ENCODE data around the gene TEX11.
"Not testable (repeated sequence)": the region's sequence is repeated elsewhere in the genome, so short reads cannot be mapped to it uniquely, and the experiment has no call there.

The TEX11 gene

DNA sequence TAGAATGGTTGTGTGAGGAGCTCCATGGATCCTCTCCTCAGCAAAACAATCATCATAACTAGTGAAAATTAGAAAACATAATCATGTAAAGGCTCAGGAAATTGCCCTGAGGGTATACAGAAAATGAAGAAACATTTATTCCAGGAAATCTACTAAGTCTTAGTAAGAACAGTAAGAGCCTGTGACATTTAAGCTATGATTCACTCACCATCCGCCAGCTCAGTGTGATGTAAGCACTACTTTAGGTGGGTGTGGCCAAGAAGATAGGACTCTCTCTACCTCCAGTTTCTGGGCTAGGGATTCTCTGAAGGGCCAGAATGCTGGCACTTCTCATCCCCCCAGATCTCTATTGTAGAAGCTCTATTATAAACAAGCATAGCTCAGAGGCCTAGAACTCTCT, 316.4 kb downstream of the TEX11 start:
- no peak for DNase-seq (ENCODE audit: low read depth in 2 of 2)

DNA sequence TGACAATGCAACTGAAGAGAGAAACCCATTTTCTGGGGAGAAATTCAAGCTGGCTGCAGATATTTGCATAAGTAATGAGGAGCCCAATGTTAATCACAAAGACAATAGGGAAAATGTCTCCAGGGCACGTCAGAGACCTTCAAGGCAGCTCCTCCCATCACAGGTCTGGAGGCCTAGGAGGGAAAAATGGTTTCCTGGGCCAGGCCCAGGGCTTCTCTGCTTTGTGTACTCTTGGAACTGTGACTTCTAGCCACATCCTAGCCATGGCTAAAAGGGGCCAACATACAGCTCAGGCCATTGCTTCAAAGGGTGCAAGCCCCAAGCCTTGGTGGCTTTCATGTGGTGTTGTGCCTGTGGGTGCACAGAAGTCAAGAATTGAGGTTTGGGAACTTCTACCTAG, 321.4 kb downstream of the TEX11 start:
- DNase-seq (ENCODE audit: low read depth in 2 of 2), result not testable (repeated sequence)

DNA sequence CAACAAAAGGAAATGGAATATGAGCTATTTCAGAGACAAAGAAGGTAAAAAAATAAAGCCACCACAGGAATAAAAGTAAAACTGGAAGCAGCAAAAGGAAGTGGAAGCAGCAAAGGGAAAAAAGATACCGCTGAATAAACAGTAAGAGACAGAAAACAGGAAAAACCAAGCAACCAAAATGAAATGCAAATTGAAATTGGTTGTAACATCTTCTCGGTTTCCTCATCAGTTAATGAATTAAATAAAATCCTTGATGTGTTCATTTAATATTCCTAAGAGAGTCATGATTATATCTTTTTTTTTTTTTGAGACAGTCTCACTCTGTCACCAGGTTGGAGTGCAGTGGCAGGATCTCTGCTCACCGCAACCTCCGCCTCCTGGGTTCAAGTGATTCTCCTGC, 331.1 kb downstream of the TEX11 start:
- no peak for DNase-seq (ENCODE audit: low read depth in 2 of 2)

DNA sequence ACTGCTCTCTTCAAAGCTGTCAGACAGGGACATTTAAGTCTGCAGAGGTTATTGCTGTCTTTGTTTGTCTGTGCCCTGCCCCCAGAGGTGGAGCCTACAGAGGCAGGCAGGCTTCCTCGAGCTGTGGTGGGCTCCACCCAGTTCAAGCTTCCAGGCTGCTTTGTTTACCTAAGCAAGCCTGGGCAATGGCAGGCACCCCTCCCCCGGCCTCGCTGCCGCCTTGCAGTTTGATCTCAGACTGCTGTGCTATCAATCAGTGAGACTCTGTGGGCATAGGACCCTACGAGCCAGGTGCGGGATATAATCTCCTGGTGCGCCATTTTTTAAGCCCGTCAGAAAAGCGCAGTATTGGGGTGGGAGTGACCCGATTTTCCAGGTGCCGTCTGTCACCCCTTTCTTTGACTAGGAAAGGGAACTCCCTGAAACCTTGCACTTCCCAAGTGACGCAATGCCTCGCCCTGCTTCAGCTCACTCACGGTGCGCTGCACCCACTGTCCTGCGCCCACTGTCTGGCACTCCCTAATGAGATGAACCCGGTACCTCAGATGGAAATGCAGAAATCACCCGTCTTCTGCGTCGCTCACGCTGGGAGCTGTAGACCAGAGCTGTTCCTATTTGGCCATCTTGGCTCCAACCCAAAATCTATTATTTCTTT, 338.5 kb downstream of the TEX11 start:
- not testable (repeated sequence) for DNase-seq (ENCODE audit: low read depth in 2 of 2)

DNA sequence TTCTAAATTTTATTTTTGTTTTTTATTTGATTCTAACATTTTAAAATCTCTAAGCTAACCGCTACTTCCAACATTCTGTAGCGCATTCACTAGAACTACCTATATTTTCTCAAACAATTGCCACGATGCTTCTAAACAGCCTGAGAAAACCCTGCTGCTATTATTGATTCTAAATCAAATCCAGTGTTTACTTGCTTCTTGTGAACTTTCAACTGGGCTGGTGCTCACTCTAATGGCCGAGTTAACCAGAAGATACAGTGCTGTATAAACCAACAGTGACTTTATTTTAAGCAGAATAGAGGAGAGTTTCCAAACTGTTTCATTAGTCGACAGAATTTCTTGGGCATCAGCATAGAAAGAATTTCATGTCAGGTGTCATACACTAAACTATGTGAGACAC, 353.6 kb downstream of the TEX11 start:
- no peak for DNase-seq (ENCODE audit: low read depth in 2 of 2)

DNA sequence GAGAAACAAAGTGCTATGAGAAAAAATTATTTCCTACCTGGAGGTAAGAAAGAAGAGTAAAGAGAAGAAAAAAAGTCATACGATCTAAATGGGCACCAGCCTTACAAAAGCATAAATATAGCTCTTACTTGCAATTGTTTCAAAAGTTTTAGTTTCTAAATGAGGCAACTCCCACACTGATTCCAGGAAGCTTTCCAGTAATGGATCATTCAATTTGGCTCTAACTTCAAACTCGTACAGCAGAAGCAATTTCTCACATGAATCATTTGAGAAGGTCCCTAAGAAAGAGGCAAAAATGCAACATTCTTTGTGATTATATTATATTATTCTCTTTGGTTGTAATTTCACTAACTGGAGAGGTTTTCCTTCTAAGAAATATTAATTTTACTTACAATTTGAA, 354.0 kb downstream of the TEX11 start:
- DNase-seq (ENCODE audit: low read depth in 2 of 2), result no peak

DNA sequence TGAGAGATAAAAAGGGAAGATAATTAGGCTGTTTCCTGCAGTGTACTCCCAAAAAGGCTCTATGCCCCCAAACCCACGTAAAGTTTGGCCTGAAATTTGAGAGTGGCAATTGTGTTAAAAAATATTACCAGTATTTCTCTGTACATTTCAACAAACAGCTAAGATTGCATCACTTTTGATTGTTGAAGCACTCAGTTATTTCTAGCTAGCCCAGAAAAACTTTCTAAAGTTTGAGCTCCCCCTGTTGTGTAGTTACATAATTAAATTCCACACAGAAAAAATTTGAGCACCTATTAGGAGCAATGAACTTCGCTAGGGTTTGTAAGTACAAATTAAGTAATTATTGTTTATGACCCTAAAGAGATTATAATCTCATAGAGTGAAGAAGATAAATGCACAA, 354.4 kb downstream of the TEX11 start:
- DNase-seq (ENCODE audit: low read depth in 2 of 2), result no peak

DNA sequence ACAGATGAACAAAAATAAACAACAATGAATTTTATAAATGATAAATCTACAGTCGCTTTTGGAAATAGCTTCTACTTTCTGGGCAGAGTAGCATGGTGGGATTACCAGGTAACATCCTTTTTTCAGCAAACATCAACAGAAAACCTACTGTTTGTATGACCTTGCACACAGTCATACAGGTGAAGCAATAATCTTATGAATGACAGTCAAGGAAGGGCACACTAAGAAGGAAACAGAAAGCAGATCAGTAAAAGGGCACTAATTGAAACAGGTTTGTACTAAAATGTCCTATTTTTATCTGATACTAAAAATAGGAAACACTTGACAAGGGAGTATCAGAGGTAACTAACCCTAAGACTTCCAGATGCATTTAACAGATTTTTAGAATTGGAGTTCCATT, 355.0 kb downstream of the TEX11 start:
- DNase-seq (ENCODE audit: low read depth in 2 of 2), result no peak

DNA sequence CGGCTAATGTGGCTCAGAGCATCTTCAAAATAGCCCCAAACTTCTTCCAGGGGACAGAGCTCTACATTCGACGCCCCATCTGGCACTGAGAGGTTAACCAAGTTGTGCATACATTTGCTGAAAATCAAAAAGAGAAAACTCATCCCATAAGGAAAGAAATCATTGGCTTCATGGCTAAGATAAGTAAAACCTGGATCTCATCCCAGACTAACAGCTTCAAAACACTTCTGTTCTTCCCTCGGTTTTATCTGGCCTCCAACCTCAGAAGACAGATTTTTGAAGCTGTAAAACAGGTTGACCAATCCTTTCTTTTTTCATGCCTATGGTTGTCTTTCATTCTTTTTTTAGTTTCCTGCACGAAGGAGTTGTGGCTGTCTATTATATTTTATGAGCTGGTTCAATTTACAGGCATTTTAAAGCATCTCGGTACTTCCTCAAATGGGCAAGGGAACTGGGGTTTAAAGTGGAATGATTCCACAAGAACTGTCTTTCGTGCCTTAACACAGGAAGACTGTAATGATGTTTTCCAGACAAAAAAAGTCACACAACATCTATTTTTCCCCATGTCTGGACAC, 356.3 kb downstream of the TEX11 start:
- no peak for DNase-seq (ENCODE audit: low read depth in 2 of 2)

DNA sequence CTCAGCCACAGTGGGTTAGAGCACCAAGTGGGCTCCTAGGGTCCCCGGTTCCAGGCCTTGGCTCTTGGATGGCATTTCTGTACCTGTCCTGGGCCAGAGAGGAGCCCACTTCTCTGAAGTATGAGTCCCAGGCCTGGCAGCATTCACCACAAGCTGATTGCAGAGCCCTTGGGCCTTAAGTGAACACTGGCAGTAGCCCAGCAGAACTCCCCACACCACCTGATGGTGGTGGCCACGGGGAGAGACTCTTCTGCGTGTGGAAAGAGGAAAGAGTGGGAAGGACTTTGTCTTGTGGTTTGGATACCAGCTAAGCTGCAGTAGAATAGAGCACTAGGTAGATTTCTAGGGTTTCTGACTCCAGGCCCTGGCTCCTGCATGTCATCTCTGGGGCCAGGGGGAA, 359.1 kb downstream of the TEX11 start:
- DNase-seq (ENCODE audit: low read depth in 2 of 2), result no peak

DNA sequence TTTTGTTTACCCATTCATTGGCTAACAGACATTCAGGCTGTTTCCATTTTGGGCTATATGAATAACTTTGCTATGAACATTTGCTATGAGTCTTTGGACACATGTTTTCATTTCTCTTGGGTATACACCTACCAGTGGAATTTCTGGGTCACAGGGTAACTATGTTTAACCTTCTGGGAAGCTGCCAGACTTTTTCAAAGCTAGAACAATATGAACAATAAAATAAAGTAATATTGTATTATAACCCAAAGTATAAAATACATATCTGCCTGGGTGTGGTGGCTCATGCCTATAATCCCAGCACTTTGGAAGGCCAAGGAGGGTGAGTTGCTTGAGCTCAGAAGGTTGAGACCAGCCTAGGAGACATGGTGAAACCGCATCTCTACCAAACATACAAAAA, 373.3 kb downstream of the TEX11 start:
- no peak for DNase-seq (ENCODE audit: low read depth in 2 of 2)

DNA sequence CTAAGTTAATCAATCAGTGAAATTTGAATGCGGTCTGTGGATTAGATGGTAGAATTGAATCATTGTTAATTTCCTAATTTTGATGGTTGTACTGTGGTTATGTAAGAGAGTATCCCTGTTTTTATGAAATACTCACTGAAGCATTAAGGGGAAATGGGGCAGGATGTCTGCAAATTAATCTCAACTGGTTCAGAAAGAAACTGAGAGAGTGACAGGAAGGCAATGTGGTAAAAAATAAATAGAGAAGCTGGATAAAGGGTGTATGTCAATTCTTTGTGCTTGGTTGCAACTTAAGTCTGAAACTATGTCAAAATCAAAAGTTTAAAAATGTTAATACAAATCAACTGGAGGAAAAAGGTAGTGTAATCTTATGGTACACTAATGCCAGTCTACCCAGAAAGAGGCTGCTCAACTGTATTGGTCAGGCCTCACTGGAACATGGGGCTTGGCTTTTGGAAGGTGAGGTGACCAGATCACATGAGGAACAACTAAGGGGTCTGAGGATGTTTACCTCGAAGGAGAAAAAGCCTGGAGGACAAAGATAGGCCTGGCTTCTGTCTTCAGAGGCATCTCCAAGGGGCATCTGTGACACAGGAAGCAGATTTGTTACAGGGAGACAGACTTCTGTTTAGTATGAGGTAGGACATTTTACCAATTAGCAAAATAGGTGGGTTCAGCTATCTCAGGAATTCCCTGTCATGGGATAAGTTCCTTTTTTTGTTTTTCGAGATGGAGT, 380.7 kb downstream of the TEX11 start:
- DNase-seq (ENCODE audit: low read depth in 2 of 2), result no peak

DNA sequence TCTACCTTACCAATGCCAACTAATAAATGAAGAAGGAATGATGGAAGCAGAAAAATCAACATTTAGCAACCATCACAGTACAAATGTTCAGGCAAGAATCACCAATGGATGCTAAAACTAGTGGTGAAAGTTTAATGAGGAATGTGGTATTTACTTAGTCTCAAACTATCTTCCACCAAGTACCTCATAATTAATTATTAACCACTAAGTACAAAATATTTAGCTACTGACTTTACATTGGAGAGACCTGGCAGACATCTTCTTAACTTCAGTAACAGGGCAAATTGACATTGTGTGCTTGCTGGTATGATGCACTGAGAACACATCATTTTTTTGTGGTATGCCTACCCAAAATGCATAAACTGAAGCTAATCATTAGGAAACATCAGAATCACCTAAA, 381.5 kb downstream of the TEX11 start:
- no peak for DNase-seq (ENCODE audit: low read depth in 2 of 2)

DNA sequence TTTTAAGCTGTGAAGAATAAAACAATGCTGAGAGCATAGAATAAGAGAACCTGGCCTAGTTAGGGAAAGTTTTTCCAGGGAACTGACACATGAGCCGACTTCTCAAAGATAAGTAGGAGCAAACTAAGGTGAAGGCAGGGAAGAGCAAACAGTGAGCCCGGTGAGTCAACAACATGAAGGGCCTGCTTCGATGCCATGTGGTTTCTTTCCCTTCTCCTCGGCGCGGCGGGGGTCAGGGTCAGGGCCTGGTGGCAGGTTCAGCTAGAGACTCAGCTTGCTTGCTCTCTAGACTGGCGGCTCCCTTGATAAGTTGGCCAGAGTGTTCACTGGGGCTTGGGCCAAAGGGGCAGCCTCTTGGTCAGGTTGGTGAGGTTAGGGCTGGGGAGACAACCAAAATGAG, 382.8 kb downstream of the TEX11 start:
- no peak for DNase-seq (ENCODE audit: low read depth in 2 of 2)

DNA sequence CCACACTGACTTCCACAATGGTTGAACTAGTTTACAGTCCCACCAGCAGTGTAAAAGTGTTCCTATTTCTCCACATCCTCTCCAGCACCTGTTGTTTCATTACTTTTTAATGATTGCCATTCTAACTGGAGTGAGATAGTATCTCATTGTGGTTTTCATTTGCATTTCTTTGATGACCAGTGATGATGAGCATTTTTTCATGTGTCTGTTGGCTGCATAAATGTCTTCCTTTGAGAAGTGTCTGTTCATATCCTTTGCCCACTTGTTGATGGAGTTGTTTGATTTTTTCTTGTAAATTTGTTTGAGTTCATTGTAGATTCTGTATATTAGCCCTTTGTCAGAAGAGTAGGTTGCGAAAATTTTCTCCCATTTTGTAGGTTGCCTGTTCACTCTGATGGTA, 392.8 kb downstream of the TEX11 start:
- not testable (repeated sequence) for DNase-seq (ENCODE audit: low read depth in 2 of 2)

DNA sequence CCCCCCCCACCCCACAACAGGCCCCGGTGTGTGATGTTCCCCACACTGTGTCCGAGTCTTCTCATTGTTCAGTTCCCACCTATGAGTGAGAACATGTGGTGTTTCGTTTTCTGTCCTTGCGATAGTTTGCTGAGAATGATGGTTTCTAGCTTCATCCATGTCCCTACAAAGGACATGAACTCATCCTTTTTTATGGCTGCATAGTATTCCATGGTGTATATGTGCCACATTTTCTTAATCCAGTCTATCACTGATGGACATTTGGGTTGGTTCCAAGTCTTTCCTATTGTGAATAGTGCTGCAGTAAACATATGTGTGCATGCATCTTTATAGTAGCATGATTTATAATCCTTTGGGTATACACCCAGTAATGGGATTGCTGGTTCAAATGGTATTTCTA, 393.2 kb downstream of the TEX11 start:
- not testable (repeated sequence) for DNase-seq (ENCODE audit: low read depth in 2 of 2)

DNA sequence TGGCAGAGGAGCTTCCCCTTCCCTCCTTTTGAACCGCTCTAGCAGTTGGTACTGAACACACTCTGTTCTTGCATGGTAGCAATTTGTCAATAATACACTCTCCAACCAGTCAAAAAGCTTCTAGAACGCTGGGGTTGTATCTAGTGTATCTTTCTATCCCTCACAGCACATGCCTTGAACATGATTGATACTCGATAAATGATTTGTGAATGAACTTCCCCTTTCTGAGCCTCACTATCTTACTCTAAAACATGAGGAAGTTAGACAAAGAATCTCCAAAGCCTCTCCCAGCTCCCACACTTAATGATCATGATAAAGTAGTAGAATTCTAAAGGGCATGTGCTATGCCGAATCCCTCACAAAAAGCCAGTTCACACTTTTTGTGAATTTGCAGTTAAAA, 399.4 kb downstream of the TEX11 start:
- no peak for DNase-seq (ENCODE audit: low read depth in 2 of 2)

DNA sequence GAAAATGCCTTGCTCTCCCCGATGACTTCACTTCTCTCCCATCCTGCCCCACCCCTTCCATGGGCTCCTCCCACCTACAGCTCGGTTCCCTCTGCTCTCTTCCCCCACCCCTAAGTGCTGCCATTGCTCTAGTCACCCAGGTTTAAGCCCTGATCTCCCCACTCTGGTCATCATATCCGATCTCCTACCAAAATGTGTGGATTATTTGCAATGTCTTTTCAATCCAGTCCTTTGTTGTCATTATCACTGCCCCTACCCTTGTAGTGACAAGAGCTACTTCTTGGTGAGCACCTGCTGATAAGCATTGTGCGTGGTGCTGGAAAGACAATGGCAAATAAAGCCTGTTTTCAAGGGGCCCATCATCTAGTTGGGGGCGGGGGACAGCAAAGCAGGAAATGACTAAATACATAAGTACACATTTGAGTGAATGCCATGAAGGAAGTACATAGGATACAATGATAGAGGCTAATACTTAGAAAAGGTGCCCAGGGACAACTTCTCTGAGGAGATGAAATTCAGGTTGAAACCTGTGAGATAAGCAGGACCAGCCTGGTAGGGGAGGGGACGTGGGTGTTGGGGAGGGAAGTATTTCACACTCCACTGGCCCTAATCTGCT, 400.1 kb downstream of the TEX11 start:
- no peak for DNase-seq (ENCODE audit: low read depth in 2 of 2)

DNA sequence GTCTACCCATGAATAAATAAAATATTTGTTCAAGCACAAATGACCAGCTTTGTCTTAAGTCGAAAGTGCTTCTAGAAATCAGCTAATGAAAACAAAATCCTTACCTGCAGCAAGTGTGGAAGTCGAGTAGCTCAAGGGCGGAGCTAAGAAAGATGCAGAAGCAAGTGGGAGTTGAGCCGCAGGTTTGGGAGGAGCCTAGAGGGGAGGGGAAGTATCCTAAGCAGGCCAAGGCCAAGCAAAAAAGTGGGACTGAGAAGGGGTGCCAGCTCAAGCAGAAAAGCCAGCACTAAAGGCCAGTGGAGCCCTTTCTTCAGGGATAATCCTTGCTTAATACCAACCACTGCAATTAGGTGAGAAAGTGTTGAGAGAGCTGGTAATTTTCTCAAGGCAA, 403.1 kb downstream of the TEX11 start:
- DNase-seq (ENCODE audit: low read depth in 2 of 2), result no peak

DNA sequence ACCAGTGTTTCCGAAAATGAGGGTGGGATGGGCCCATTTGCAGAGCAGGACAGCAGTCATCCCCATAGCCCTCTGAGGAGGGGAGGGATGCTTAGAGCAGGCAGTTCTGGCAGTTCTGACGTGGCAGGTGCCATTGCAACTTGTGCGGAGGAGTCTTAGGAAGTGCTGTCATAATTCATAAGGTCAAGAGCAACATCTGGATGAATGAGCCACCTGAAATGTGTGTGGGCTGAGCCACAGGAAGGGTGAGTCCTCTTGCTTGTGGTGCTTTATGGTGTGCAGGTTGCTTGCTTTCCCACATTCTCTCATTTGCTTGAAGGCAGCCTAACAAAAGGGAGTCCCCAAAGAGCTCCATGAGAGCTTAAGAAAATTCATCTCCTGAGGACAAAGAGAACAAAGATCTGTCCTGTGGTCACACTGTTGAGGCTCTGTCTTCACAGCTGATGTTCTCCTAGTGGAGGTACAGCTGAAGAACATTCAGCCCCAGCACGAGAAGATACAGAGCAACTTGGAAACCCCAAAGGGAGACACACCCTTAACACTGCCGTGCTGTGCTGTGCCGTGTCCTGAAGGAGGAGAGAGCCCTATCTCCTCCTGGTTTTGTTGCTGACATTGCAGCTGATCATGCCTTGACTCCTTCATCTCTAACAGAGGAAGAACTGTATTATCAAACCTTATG, 403.6 kb downstream of the TEX11 start:
- no peak for DNase-seq (ENCODE audit: low read depth in 2 of 2)

DNA sequence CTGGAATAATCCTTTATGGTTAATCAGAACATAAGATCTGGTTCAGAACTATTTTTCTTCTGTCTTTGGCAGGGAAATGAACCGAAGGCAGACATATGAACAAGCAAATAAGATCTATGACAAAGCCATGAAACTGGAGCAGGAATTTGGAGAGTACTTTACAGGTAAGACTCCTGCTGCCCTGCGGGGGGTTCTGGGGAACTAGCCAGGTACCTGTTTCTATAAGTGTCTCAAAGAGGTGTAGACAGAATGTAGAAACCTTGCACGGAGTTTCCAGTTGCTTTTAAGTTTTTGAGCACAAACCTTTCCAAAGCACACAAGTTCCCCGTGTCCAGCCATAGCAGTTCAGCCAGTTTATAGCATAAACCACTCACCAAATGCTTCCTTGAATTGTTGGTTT, 407.7 kb downstream of the TEX11 start:
- no peak for DNase-seq (ENCODE audit: low read depth in 2 of 2)

DNA sequence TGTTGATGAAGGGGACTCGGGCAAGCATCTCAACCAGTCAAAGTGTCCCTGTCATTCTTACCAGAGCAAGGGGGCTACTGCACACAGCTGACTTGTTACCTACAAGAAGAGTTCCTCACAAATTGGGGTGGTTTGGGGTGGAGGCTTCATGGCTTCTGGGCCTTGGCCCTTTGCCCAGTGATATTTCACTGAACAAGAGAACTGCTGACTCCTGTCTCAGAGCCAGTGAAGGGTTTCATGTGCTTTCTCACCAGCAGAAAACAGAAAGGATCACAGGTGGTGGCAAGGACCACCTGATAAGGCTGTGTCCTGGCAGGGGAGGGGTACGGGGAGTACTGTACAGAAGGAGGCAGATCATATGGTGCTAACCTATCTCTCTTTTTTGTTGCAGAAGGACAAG, 410.4 kb downstream of the TEX11 start:
- no peak for DNase-seq (ENCODE audit: low read depth in 2 of 2)
